Vagina (tissue), 2 donors: ENCODE results near the gene PAPPA2. TPM values are rescaled to one million over a fixed set of nuclear protein-coding genes. Genes with fewer than 3 reads are reported as not detected.

Source experiments
- DNase-seq, 2 donors: peaks; one replicate each; pipeline ENCODE4 v3.0.0-alpha.2; 2017; ENCODE audit errors: extremely low spot score in 2 of 2
- H3K27ac ChIP-seq: fragments of 200-600 bp; sonication (generic); one replicate; pipeline ENCODE4 v1.5.1; 2019
- H3K27me3 ChIP-seq: fragments of 200-600 bp; sonication (generic); one replicate; pipeline ENCODE4 v1.5.1; 2019
- H3K36me3 ChIP-seq, 2 donors: fragments of 200-600 bp; sonication (generic); one replicate each; pipeline ENCODE4 v1.5.1; 2017 to 2019
- H3K4me1 ChIP-seq: fragments of 200-600 bp; sonication (generic); one replicate; pipeline ENCODE4 v1.5.1; 2019
- H3K4me3 ChIP-seq, 2 donors: fragments of 200-600 bp; sonication (generic); 1 replicate in 1 of 2; 2 replicates in 1 of 2; pipeline ENCODE4 v1.5.1; 2016 to 2019
- H3K9me3 ChIP-seq: fragments of 200-600 bp; sonication (generic); one replicate; pipeline ENCODE4 v1.5.1; 2019
- POLR2A ChIP-seq, 2 donors: fragments of 450-650 bp; IDR thresholded peaks; one replicate each; pipeline ENCODE4 v1.6.1; 2017; ENCODE audit warnings: antibody characterized with exemption in 2 of 2, mild to moderate bottlenecking in 2 of 2, moderate library complexity in 2 of 2
- POLR2AphosphoS5 ChIP-seq, 2 donors: sonication (generic); formaldehyde crosslinking; IDR thresholded peaks; one replicate each; pipeline ENCODE4 v1.9.0; 2017; ENCODE audit warnings: antibody characterized with exemption in 2 of 2, mild to moderate bottlenecking in 2 of 2, low read depth in 1 of 2; ENCODE audit not compliant: insufficient read depth in 1 of 2
- intact Hi-C: fragments of 100-400 bp; cut with DNase I; formaldehyde crosslinking; loops from one replicate; pipeline ENCODE4 v1.15.1; 2023
- total RNA-seq: library from RNA; depleted of rRNA; stranded (reverse); fragments of >200 nt; gene quantifications from one replicate; pipeline ENCODE4 v1.2.3, GENCODE V29; 2016
- TF ChIP-seq, protein P1 (sequence below), 3 experiments: fragments of 450-650 bp in 2 of 3; fragments of 200-600 bp in 1 of 3; sonication (generic) in 1 of 3; IDR thresholded peaks; one replicate each; pipeline ENCODE4 v1.5.1; 2017 to 2019; ENCODE audit warnings: antibody characterized with exemption in 3 of 3, mild to moderate bottlenecking in 2 of 3, moderate library complexity in 2 of 3

Gene PAPPA2
- total RNA-seq, 1 donor from 2014 or later, result 0.25 TPM

DNA sequence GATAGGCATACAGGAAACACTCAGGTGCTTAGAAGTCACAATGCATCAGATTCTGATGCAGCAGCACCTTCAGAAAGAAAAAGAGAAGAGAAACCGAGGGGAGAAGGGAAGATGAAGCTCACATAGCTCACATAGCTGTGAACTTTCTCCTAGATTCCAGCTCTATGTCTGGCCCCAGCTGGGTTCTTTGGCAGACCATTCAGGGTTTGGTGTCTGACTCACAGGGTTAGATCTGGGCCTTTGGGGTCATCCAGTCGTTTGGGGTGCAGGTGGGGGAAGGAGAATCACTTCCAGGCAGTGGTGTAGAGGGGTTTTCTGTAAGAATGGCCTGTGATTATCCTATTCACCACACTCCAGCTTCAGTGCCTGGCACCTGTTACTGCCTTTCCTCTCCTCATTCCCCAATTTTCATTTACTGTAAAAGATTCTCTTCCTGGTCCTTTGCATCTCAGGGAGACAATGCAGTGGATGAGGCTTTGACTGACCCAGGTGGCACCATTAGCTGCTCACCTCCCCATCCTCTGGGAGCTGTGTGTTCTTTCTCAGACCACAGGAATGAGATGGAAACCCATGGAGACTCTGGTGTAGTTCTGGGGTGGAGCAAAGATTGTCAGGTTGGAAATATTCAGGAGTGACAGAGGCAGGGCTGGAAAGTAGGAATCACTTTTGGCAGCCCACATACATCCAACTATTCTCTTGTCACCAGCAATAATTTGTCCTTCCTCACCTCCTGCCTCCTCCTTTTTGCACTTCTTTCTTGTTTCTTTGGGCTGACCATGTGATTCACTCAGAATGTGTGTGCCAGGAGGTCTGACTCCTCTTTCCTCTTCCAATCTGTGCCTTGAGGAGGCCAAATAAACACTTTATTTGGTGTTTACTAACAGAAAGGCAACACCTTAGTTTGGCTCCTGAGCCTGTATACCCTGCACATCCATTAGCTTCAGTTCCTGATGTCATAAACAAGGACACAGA, 103.3 kb downstream of the PAPPA2 start:
- TF ChIP-seq, protein P1, sequence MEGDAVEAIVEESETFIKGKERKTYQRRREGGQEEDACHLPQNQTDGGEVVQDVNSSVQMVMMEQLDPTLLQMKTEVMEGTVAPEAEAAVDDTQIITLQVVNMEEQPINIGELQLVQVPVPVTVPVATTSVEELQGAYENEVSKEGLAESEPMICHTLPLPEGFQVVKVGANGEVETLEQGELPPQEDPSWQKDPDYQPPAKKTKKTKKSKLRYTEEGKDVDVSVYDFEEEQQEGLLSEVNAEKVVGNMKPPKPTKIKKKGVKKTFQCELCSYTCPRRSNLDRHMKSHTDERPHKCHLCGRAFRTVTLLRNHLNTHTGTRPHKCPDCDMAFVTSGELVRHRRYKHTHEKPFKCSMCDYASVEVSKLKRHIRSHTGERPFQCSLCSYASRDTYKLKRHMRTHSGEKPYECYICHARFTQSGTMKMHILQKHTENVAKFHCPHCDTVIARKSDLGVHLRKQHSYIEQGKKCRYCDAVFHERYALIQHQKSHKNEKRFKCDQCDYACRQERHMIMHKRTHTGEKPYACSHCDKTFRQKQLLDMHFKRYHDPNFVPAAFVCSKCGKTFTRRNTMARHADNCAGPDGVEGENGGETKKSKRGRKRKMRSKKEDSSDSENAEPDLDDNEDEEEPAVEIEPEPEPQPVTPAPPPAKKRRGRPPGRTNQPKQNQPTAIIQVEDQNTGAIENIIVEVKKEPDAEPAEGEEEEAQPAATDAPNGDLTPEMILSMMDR (IDR thresholded peaks at IDR 0.05), result no peak
- TF ChIP-seq POLR2AphosphoS5 (IDR thresholded peaks at IDR 0.05; ENCODE audit: insufficient read depth in 1 of 2, low read depth in 1 of 2) (no peak), POLR2A (IDR thresholded peaks at IDR 0.05) (no peak)
- no peaks in the 10 kb centered on the region for H3K36me3 ChIP-seq
- DNase-seq, result no peak

DNA sequence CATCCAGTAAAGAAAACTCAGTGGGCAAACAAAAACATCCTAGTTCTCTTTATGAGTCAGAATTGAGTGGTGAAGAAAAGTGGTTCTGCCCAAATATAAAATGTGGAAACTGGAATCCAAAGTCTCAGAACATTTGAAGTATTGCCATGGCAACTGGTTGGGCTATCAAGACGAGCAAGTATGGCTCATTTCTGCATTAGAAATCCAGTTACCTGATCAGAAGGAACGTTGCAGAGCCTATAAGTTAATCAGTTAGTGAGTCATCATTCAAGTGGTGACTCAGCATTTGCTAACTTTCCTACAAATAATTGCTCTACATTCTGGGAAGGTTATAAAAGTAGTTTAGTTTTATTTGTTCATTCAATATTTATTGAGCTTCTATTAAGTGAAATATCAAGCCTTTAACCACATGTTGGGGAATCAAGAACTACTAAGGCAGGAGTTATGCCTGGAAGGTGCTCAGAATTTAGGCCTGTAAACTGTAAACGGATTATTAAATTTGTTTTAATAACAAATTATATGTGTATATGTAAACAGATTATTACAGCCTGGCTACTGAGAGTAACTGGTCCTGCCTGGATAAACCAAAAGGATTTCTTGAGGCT, 104.3 kb downstream of the PAPPA2 start:
- DNase-seq, result no peak
- no peak overlapping the region for H3K4me3 ChIP-seq
- no peaks in the 10 kb centered on the region for H3K9me3 ChIP-seq
- H3K27ac ChIP-seq, result no peak overlapping the region
- no peaks in the 10 kb centered on the region for H3K27me3 ChIP-seq
- TF ChIP-seq, protein P1 (IDR thresholded peaks at IDR 0.05), result no peak
- TF ChIP-seq POLR2AphosphoS5 (IDR thresholded peaks at IDR 0.05; ENCODE audit: insufficient read depth in 1 of 2, low read depth in 1 of 2), result no peak
- no peak for TF ChIP-seq POLR2A (IDR thresholded peaks at IDR 0.05)
- no peaks in the 10 kb centered on the region for H3K36me3 ChIP-seq
- intact Hi-C loops, result loop anchor here (10.0 kb wide), 1 partner anchor 128 kb away; no protein-coding TSS in a partner anchor
- H3K4me1 ChIP-seq, result peaks cover 15% of the 10 kb centered on the region

More for the DNA sequence above, 103.3 kb downstream of the PAPPA2 start:
- Histone ChIP-seq H3K27ac (no peak overlapping the region), H3K9me3 (no peaks in the 10 kb centered on the region), H3K27me3 (no peaks in the 10 kb centered on the region), H3K4me3 (no peak overlapping the region), H3K4me1 (peaks cover 19% of the 10 kb centered on the region)
- intact Hi-C loops, result loop anchor here (10.0 kb wide), 1 partner anchor 129 kb away; no protein-coding TSS in a partner anchor

DNA sequence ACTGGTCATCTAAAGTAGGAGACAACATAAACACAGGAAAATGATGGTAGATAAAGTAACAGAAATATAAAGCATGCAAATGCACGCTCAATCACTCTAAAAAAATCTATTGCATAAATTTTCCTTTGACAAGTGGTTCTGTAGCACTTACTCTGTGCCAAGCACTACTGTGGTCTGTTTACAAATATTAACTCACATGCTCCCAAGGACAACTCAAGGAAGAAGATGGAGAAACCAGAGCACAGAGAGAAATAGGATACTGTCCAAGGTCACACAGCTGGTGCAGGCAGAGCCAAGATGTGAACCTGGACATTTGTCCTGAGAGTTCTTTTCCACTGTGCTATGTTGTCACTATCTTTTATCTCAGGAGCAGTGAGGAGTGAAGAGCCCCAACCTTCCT, 105.2 kb downstream of the PAPPA2 start:
- H3K27ac ChIP-seq, result no peak overlapping the region
- H3K9me3 ChIP-seq, result no peaks in the 10 kb centered on the region
- no peak overlapping the region for H3K4me3 ChIP-seq
- no peak for TF ChIP-seq POLR2A (IDR thresholded peaks at IDR 0.05)
- no peak for TF ChIP-seq POLR2AphosphoS5 (IDR thresholded peaks at IDR 0.05; ENCODE audit: insufficient read depth in 1 of 2, low read depth in 1 of 2)
- TF ChIP-seq, protein P1 (IDR thresholded peaks at IDR 0.05), result no peak
- intact Hi-C loops, result loop anchor here (10.0 kb wide), 1 partner anchor 127 kb away; no protein-coding TSS in a partner anchor
- no peak for DNase-seq
- H3K27me3 ChIP-seq, result no peaks in the 10 kb centered on the region
- peaks cover 15% of the 10 kb centered on the region for H3K4me1 ChIP-seq
- H3K36me3 ChIP-seq, result no peaks in the 10 kb centered on the region

DNA sequence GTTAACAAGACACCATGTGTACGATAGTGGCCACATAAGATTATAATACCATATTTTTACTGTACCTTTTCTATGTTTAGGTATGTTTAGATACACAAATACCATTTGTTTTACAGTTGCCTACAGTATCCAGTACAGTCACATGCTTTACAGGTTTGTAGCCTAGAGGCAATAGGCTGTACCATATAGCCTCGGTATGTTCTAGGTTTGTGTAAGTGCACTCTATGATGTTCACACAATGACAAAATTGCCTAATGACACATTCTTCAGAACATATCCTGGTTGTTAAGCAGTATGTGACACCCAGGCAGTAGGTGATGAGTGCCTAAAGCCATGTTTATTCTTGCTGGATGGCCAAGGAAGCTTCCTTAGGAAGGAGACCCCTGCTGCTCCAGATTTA, 111.8 kb downstream of the PAPPA2 start:
- no peaks in the 10 kb centered on the region for H3K27me3 ChIP-seq
- H3K9me3 ChIP-seq, result no peaks in the 10 kb centered on the region
- no peak for DNase-seq
- no peaks in the 10 kb centered on the region for H3K4me1 ChIP-seq
- no peaks in the 10 kb centered on the region for H3K36me3 ChIP-seq
- TF ChIP-seq POLR2AphosphoS5 (IDR thresholded peaks at IDR 0.05; ENCODE audit: insufficient read depth in 1 of 2, low read depth in 1 of 2) (no peak), POLR2A (IDR thresholded peaks at IDR 0.05) (no peak)
- TF ChIP-seq, protein P1 (IDR thresholded peaks at IDR 0.05), result no peak
- no peak overlapping the region for H3K4me3 ChIP-seq
- H3K27ac ChIP-seq, result no peak overlapping the region
- intact Hi-C loops, result no loop called here
